ENCODE results near the gene BMPR1B.
"Not testable (repeated sequence)": the region's sequence is repeated elsewhere in the genome, so short reads cannot be mapped to it uniquely, and the experiment has no call there.

Gene BMPR1B

DNA sequence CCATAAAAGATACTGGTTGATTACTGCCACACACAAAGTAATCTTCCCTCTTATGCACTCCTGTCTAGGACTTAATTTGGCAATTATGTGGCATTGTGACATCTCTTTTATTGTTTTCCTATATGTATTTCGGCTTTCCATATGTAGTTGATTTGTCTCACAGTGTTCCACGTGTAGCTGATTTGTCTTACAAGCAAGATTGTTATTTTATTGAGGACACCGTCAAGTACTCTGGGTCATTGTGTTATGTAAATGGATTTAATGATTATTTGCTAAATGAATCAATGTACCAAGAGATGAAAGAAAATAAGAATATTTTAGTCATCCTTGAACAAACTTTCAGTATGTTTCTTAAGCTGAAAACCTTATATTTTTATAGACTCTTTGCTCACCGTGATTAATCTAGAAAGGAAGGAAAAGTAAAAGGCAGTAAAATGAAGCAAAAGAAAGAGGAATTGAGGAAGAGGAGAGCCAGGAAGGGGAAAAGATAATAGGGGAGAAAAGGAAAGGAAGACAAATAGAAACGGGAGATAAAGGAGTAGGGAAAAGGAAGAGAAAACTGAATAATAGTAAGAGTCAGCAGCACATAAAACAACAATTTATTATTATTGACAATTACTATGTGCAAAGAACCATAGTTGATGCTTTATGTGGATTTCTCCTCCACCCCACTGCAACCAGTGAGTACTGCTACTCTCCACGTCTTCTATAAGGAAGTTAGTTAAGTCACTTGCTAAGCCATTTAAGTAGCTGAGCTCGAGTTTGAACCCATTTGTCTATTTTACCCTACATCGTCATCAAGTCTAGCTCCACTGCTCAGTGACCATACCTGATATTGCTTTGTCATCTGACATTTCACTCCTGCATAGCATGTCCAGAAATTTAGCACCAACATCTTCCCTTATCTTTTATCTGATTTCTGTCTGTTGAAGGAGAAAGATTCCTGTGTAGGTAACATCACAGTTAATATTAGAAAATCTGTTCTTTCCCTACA lies 336.5 kb downstream of the BMPR1B start:
- no peak for DNase-seq

DNA sequence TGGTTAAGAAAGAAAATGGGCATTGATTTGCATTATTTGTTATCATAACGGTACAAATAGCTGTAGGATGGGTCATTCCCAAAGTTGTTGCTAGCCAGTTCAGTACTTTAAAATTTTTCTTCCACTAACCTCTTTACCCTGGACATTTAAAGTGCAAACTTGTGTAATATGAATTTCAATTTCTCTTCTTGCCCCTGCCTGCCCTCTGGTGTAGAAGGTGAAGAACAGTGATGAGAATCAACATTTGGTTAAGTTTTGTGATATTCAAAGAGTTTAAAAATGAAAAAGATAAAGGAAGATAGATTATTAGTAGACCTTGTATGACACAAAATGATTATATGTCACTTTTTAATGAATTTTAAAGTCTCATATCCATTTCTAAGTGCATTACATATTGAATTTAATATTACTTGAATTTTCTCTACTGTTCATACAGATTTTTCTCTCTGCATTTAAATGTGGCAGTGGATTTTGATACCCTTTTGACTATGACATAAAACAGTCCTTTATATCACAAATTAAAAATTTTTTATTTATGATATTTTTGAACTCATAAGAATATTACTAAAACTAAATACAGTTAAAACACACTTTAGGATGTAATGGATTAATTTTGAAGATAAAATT lies 337.7 kb downstream of the BMPR1B start:
- no peak for DNase-seq

GRCh38 chr4:95102162-95102790 lies 344.5 kb downstream of the BMPR1B start:
- no peak for DNase-seq

GRCh38 chr4:95105112-95105511 lies 347.4 kb downstream of the BMPR1B start:
- no peak for DNase-seq

- no peak for DNase-seq
Measured at GRCh38 chr4:95105983-95106382, 348.2 kb downstream of the BMPR1B start.

DNA sequence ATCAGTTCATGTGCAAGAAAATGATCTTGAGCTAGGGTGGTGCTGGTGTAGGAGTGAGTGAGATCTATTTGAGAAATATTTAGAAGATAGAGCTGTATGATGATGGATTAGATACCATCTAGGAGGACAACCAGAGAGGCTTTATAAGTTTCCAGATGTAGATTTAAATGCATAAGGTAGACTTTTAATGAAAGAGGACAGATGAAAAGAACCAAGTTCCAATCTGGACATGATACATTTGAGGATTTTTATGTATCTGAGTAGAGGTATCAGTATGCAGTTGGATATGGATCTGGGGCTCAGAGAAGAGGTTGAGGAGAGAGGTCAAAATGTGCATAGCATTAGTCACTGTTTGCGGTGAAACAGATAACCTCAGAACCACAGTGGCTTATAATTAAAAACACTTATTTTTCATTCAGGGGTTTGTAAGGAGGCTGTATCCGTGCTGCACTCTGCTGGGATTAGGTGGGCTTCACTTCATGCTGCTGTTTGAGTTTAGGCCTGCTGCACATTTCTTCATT lies 348.7 kb downstream of the BMPR1B start:
- DNase-seq = no peak

- no peak for DNase-seq
Measured at GRCh38 chr4:95107004-95107403, 349.2 kb downstream of the BMPR1B start.

- DNase-seq = no peak
Measured at GRCh38 chr4:95107635-95108034, 349.9 kb downstream of the BMPR1B start.

DNA sequence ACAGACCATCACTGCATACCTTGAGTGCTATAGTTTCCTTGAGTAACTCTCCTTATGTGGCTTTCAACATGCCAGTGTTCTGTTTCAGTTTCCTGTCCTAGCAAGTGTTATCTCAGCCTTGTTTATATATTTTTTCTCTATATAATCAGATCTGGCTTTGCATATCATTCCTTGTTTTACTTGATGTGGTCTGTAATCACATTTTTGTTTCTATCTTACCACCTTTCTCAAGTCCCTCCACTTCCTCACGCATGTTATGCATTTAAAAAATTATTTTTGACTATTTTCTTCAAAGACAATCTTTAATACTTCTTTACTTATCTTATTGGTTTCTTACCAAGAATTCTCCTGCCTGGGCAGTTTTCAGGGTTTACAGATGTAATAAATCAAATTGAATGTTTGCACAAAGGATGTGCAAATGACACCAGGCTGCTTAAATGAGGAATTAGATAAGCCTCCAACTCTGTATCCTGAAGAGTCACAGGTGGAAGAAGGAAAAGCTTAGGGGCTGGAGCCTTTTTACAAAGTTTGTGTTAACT lies 351.2 kb downstream of the BMPR1B start:
- DNase-seq = no peak

GRCh38 chr4:95114521-95114920 lies 356.8 kb downstream of the BMPR1B start:
- no peak for DNase-seq

DNA sequence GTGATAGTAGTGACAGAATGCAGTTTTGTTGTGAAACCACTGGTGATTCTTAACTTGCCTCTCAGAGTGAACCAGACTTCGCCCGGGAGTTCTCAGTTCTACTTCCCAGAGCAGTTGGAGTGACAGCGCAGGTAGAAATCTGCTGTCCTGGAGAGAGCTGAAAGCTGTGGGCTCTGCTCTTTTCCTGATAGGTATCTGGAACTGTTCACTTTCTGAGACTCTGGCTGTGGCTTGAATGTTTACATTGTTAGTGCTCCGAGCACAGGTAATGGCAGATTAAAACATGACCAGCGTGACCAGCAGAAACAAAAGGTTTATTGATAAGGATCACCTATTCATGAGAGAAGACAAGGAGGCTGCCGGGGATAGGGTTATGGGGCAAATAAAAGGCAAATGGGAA lies 360.7 kb downstream of the BMPR1B start:
- DNase-seq = no peak

DNA sequence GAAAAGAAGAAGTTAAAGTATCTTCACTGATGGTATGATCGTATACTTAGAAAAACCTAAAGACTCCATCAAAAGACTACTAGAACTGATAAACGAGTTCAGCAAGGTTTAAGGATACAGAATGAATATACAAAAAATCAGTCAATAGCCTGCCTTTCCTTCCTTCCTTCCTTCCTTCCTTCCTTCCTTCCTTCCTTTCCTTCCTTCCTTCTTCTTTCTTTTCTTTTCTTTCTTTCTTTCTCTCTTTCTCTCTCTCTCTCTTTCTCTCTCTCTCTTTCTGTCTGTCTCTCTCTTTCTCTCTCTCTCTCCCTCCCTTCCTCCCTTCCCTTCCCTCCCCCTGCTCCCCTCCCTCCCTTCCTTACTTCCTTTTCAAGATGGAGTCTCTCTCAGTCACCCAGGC lies 362.7 kb downstream of the BMPR1B start:
- DNase-seq = no peak

GRCh38 chr4:95122001-95122400 lies 364.2 kb downstream of the BMPR1B start:
- DNase-seq = no peak

DNA sequence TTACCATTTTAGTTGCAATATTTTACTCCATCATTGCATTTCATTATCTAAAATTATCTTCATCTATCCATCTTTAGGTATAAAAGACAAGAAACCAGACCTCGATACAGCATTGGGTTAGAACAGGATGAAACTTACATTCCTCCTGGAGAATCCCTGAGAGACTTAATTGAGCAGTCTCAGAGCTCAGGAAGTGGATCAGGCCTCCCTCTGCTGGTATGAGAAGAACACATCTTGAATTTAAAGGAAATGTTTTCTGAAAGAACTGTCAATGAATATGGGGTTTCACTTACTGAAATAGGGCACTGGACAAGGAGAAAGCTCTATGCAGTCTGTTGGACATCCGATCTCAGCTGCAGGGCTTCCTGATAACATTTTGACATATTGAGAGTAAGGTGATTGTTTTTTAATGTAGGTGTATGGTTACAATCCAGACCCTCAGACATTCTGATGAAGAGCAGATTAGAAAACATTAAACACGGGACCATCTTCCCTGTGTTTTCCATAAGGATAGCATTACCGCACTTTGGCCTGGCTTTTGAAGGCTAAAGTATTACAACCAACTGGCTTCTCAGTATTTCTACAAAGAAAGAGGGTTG lies 367.2 kb downstream of the BMPR1B start:
- DNase-seq = no peak

DNA sequence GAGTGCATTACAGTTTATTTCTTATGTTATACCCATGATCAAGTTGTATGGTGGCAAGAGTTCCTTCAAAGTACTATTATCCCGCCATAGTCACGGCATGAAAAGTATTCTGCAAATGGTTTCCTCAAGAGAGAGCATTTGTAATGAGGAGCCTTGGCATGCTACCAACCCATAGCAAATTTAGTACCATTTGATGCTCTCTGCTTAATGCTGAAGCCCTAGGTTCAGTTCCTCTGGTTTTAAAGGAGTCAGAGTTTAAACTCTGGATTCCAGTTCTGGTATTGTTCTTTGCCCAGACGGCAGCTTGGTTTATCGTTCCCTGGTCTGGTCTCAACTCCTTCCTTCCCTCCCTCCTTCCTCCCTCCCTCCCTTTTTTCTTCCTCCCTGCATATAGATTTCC lies 371.3 kb downstream of the BMPR1B start:
- DNase-seq = no peak

DNA sequence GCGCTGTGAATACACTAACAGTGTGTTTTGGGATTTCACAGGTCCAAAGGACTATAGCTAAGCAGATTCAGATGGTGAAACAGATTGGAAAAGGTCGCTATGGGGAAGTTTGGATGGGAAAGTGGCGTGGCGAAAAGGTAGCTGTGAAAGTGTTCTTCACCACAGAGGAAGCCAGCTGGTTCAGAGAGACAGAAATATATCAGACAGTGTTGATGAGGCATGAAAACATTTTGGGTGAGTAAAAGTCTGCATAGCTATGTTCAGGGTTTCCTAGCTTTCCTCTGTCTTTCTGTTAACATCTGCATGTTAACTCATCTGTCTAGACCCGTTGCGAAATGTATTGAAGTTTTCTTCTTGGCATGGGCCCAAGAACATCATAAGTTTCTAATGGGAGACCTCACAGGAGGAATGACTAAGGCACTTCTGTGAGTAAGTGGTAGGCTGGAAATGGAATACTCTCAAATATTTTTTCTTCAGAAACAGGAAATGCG lies 372.1 kb downstream of the BMPR1B start:
- DNase-seq = no peak

- DNase-seq = not testable (repeated sequence)
Measured at GRCh38 chr4:95134016-95134415, 376.3 kb downstream of the BMPR1B start.

DNA sequence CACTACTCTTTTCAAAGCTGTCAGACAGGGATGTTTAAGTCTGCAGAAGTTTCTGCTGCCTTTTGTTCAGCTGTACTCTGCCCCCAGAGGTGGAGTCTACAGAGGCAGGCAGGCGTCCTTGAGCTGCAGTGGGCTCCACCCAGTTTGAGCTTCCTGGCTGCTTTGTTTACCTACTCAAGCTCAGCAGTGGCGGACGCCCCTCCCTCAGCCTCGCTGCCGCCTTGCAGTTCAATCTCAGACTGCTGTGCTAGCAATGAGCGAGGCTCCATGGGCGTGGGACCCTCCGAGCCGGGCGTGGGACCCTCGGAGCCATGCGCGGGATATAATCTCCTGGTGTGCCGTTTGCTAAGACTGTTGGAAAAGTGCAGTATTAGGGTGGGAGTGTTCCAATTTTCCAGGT lies 381.7 kb downstream of the BMPR1B start:
- DNase-seq = not testable (repeated sequence)

DNA sequence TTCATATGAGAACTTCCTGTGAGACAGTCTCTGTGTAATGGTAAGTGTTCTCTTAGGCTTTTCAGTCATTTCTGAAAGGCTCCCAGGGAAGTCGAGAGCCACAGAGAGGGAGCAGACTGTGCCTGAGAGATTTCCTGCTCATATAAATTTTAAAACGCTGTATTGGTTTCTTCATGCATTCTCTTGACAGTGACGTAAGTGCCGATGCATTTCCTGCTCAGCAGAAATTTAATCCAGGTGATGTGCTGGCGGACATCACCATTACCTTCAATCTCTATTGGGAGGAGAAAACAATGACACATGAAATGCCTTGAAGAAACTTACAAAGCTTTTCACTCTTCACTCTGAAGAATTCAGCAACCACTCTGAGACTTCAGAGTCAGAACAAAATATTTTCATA lies 383.6 kb downstream of the BMPR1B start:
- no peak for DNase-seq

- DNase-seq = no peak
Measured at GRCh38 chr4:95142932-95143331, 385.2 kb downstream of the BMPR1B start.

DNA sequence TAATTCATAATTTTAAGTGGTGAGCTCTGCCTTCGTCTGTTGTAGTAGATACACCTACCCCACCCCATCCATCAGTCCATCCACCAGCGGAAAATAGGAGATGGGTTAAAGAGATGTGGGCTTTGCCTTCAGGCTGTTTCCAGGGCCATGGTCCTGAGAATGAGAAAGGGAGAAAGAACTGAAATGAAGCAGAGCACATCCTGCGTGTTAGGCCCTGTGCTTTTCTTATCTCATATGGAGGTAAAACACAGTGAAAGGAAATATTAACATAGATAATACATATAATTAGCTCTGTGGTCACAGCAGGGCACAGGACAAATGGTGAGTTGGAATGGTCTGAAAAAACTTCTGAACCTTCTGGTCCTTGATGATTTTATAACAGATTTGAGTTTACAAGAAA lies 393.5 kb downstream of the BMPR1B start:
- DNase-seq = no peak

GRCh38 chr4:95153182-95153581 lies 395.4 kb downstream of the BMPR1B start:
- DNase-seq = no peak
